Testis (tissue), 3 donors: ENCODE measurements around the gene PDK1. TPM values are rescaled to one million over a fixed set of nuclear protein-coding genes. Genes with fewer than 3 reads are reported as not detected.

ENCODE experiments used
- DNase-seq: peaks from one replicate; pipeline ENCODE4 v3.0.0-alpha.2; 2019
- H3K27ac ChIP-seq, 2 donors: fragments of 200-600 bp; sonication (generic); one replicate each; pipeline ENCODE4 v1.5.1; 2019
- H3K27me3 ChIP-seq: fragments of 200-600 bp; sonication (generic); one replicate; pipeline ENCODE4 v1.5.1; 2019
- H3K36me3 ChIP-seq: fragments of 200-600 bp; sonication (generic); one replicate; pipeline ENCODE4 v1.5.1; 2017; ENCODE audit warnings: low read depth; ENCODE audit errors: missing control alignments
- H3K4me1 ChIP-seq: fragments of 200-600 bp; sonication (generic); one replicate; pipeline ENCODE4 v1.5.1; 2019
- H3K4me3 ChIP-seq, 2 donors: fragments of 200-600 bp; sonication (generic); one replicate each; pipeline ENCODE4 v1.5.1; 2017 to 2019
- H3K9me3 ChIP-seq: fragments of 200-600 bp; sonication (generic); one replicate; pipeline ENCODE4 v1.5.1; 2017
- POLR2A ChIP-seq: fragments of 450-650 bp; IDR thresholded peaks from one replicate; pipeline ENCODE4 v1.6.1; 2017; ENCODE audit warnings: antibody characterized with exemption, mild to moderate bottlenecking, moderate library complexity
- WGBS, 2 donors: methylation state at CpG; one replicate each; pipeline ENCODE4 v1.1.5; 2018; 5-methylcytosine and 5-hydroxymethylcytosine counted together
- intact Hi-C: fragments of 100-400 bp; cut with DNase I; formaldehyde crosslinking; loops from one replicate; pipeline ENCODE4 v1.15.1; 2023; ENCODE audit warnings: low total_unique reads
- polyA plus RNA-seq: library from polyadenylated mRNA; stranded (reverse); fragments of 350-450 nt; fragmentation: Illumina TruSeq; extraction: RNeasy Lipid Tissue Mini Kit (QIAGEN cat#74804); gene quantifications from one replicate; pipeline ENCODE4 v1.2.3, GENCODE V29; 2014; ENCODE audit warnings: low read depth, low replicate concordance; ENCODE audit not compliant: insufficient read depth
- total RNA-seq, 2 donors: library from RNA; depleted of rRNA; stranded (reverse); fragments of >200 nt; gene quantifications; one replicate each; pipeline ENCODE4 v1.2.3, GENCODE V29; 2016
- TF ChIP-seq, protein P1 (sequence below), 3 experiments: fragments of 450-650 bp in 2 of 3; fragments of 200-600 bp in 1 of 3; sonication (generic) in 1 of 3; IDR thresholded peaks; one replicate each; pipeline ENCODE4 v1.5.1; 2016 to 2019; ENCODE audit warnings: antibody characterized with exemption in 3 of 3, mild to moderate bottlenecking in 2 of 3, moderate library complexity in 1 of 3

The PDK1 gene
- total and polyA plus RNA-seq, 3 donors from 2014 or later = 13.4 to 28.7 (median 18.7) TPM

DNA sequence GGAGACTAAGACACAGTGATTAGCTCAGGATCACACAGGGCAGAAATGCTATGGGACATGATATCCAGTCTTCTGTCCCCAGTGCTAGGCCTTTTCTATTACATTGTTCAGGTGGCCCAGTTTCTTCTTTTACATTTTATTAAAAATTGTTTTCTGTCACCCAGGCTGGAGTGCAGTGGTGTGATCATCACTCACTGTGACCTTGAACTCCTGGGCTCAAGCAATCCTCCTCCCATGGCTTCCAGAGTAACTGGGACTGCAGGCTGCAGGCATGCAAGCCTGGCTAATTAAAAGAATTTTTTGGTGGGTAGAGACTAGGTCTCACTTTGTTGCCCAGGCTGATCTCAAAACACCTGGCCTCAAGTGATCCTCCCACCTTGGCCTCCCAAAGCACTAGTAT, 15.4 kb downstream of the PDK1 start:
- intact Hi-C loops = no loop called here
- Histone ChIP-seq H3K9me3 (no peaks in the 10 kb centered on the region), H3K27me3 (no peaks in the 10 kb centered on the region), H3K27ac (no peak overlapping the region), H3K4me1 (no peaks in the 10 kb centered on the region), H3K36me3 (no peaks in the 10 kb centered on the region), H3K4me3 (no peak overlapping the region)
- TF ChIP-seq, protein P1, sequence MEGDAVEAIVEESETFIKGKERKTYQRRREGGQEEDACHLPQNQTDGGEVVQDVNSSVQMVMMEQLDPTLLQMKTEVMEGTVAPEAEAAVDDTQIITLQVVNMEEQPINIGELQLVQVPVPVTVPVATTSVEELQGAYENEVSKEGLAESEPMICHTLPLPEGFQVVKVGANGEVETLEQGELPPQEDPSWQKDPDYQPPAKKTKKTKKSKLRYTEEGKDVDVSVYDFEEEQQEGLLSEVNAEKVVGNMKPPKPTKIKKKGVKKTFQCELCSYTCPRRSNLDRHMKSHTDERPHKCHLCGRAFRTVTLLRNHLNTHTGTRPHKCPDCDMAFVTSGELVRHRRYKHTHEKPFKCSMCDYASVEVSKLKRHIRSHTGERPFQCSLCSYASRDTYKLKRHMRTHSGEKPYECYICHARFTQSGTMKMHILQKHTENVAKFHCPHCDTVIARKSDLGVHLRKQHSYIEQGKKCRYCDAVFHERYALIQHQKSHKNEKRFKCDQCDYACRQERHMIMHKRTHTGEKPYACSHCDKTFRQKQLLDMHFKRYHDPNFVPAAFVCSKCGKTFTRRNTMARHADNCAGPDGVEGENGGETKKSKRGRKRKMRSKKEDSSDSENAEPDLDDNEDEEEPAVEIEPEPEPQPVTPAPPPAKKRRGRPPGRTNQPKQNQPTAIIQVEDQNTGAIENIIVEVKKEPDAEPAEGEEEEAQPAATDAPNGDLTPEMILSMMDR (IDR thresholded peaks at IDR 0.05) = no peak
- no peak for TF ChIP-seq POLR2A
- DNase-seq = no peak

DNA sequence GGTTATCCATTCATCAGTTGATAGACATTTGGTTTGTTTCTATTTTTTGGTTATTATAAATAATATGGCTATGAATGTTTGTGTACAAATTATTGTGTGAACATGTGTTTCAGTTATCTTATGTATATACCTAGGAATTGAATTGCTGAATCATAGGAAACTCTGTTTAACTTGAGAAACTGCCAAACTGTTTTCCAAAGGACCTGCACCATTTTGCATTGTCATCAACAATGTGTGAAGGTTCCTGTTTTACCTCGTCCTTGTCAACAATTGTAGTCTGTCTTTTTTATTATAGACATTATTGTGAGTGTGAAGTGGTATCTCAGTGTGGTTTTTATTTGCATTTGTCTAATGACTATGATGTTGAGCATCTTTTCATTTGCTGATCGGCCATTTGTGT, 17.1 kb downstream of the PDK1 start:
- WGBS, 2 donors = 85 to 95% methylated on average over 2 of the region's 2 CpGs
- no peak for DNase-seq
- no peaks in the 10 kb centered on the region for H3K27me3 ChIP-seq
- TF ChIP-seq POLR2A = no peak
- TF ChIP-seq, protein P1 (IDR thresholded peaks at IDR 0.05) = no peak
- H3K9me3 ChIP-seq = no peaks in the 10 kb centered on the region
- no peak overlapping the region for H3K4me3 ChIP-seq
- intact Hi-C loops = no loop called here
- H3K4me1 ChIP-seq = no peaks in the 10 kb centered on the region
- H3K36me3 ChIP-seq = no peaks in the 10 kb centered on the region
- no peak overlapping the region for H3K27ac ChIP-seq

DNA sequence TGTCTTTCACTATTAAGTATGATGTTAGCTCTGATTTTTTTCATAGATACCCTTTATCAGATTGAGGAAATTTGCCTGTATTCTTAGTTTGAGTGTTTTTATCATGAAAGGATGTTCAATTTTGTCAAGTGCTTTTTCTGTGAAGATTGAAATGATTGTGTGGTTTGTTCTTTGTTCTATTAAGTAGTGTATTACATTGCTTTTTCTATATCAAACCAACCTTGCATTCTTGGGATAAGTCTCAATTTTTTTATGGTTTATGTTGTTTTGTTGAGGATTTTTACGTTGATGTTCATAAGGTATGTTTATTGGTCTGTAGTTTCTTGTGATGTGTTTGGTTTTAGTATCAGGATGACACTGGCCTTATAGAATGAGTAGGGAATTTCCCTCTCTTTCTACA, 19.1 kb downstream of the PDK1 start:
- DNase-seq = no peak
- TF ChIP-seq, protein P1 (IDR thresholded peaks at IDR 0.05) = no peak
- no peak for TF ChIP-seq POLR2A
- Histone ChIP-seq H3K4me1 (no peaks in the 10 kb centered on the region), H3K4me3 (no peak overlapping the region), H3K36me3 (no peaks in the 10 kb centered on the region), H3K27ac (no peak overlapping the region), H3K9me3 (no peaks in the 10 kb centered on the region), H3K27me3 (no peaks in the 10 kb centered on the region)
- intact Hi-C loops = no loop called here
- 93 to 100% methylated on average over 1 of the region's 1 CpG for WGBS, 2 donors

DNA sequence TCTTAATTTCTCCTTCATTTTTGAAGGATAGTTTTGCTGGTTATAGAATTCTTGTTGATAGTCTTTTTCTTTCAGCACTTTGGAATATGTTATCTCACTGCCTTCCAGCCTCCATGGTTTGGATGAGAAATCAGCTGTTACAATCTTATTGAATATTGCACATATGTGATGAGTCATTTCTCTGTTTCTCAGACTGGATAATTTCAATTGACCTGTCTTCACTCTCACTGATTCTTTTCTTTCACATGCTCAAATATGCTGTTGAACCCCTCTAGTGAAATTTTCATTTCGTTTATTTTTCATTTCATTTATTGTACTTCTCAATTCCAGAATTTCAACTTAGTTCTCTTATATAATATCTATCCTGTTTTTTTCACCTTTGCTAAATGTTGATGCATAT, 22.2 kb downstream of the PDK1 start:
- TF ChIP-seq, protein P1 (IDR thresholded peaks at IDR 0.05) = no peak
- no peak for TF ChIP-seq POLR2A
- intact Hi-C loops = no loop called here
- 98 to 100% methylated on average over 1 of the region's 1 CpG for WGBS, 2 donors

DNA sequence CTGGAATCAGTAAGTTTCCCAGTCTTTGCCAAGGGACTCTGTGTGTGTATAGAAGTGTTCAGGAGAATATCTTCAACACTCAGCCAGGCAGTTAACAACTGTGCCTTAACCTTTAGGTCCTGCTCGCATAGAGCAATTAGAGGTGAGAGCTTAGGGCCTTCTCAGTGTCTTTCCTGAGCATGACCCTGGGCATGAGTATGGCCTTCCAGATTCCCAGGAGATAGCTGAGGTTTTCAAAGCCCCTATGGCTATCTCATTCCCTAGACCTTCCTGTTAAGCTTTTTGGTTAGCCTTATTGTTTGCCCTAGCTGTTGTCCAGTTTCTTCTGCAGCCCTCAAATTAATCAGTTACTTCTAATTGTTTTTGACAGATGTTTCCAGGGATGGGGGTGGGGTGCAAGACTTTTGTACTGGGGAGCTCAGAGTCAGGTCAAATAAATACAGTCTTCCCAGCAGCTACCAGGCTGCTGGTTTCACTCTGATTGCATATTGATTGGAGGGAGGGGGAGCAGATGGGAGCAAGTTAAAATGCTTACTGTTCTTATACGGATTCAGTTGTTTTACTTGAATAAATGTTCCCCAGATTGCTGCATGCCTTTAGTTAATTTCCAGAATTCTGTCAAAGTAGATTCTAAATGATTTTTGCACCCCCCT, 23.1 kb downstream of the PDK1 start:
- H3K27ac ChIP-seq = no peak overlapping the region
- 93% methylated on average over 2 of the region's 2 CpGs for WGBS, 2 donors
- no peaks in the 10 kb centered on the region for H3K9me3 ChIP-seq
- intact Hi-C loops = no loop called here
- no peaks in the 10 kb centered on the region for H3K27me3 ChIP-seq
- H3K4me1 ChIP-seq = no peaks in the 10 kb centered on the region
- H3K36me3 ChIP-seq = no peaks in the 10 kb centered on the region
- TF ChIP-seq, protein P1 (IDR thresholded peaks at IDR 0.05) = no peak
- TF ChIP-seq POLR2A = no peak
- DNase-seq = no peak
- no peak overlapping the region for H3K4me3 ChIP-seq

More for the DNA sequence above, 22.2 kb downstream of the PDK1 start:
- Histone ChIP-seq H3K27me3 (no peaks in the 10 kb centered on the region), H3K27ac (no peak overlapping the region), H3K4me1 (no peaks in the 10 kb centered on the region), H3K36me3 (no peaks in the 10 kb centered on the region), H3K4me3 (no peak overlapping the region), H3K9me3 (no peaks in the 10 kb centered on the region)
- no peak for DNase-seq
